HK-2 (cell line): Measurements from ENCODE around the gene LUC7L2.
"Not testable (repeated sequence)": the region's sequence is repeated elsewhere in the genome, so short reads cannot be mapped to it uniquely, and the experiment has no call there.

Experiments used
- DNase-seq: peaks from one replicate; pipeline ENCODE4 v3.0.0-alpha.2; 2018; ENCODE audit not compliant: unreplicated experiment

Gene LUC7L2

GRCh38 chr7:139359366-139360209, at the start of gene LUC7L2:
TSS of gene LUC7L2 (plus strand) at chr7:139359894. CDS start at chr7:139360262, 368 bp downstream.
- DNase-seq, result peak; percentile 99

- no peak for DNase-seq
Measured at GRCh38 chr7:139317939-139318505, 41.7 kb upstream of the LUC7L2 start.

GRCh38 chr7:139321071-139321745, 38.5 kb upstream of the LUC7L2 start:
- DNase-seq, result no peak

GRCh38 chr7:139324709-139325108, 35.0 kb upstream of the LUC7L2 start:
- DNase-seq, result not testable (repeated sequence)

GRCh38 chr7:139328375-139328774, 31.3 kb upstream of the LUC7L2 start:
- DNase-seq, result no peak

GRCh38 chr7:139329119-139329518, 30.6 kb upstream of the LUC7L2 start:
- DNase-seq, result no peak

- no peak for DNase-seq
Measured at GRCh38 chr7:139330333-139331030, 29.2 kb upstream of the LUC7L2 start.

- no peak for DNase-seq
Measured at GRCh38 chr7:139332697-139333359, 26.9 kb upstream of the LUC7L2 start.

- DNase-seq, result not testable (repeated sequence)
Measured at GRCh38 chr7:139333443-139333842, 26.3 kb upstream of the LUC7L2 start.

GRCh38 chr7:139334399-139335150, 25.1 kb upstream of the LUC7L2 start:
- no peak for DNase-seq

GRCh38 chr7:139339025-139339424, 20.7 kb upstream of the LUC7L2 start:
- DNase-seq, result no peak

GRCh38 chr7:139339698-139340036, 20.0 kb upstream of the LUC7L2 start:
- DNase-seq, result no peak

GRCh38 chr7:139340037-139340807, 19.5 kb upstream of the LUC7L2 start:
- DNase-seq, result peak; percentile 98

- DNase-seq, result no peak
Measured at GRCh38 chr7:139340808-139341057, 19.0 kb upstream of the LUC7L2 start.

GRCh38 chr7:139341058-139341775, 18.5 kb upstream of the LUC7L2 start, which contains the start of gene FMC1:
TSS of gene FMC1 (plus strand) at chr7:139341337. CDS start at chr7:139341385, 48 bp downstream.
- peak; percentile 91 for DNase-seq

- no peak for DNase-seq
Measured at GRCh38 chr7:139341776-139342226, 17.9 kb upstream of the LUC7L2 start.

- no peak for DNase-seq
Measured at GRCh38 chr7:139345042-139345441, 14.7 kb upstream of the LUC7L2 start.

- no peak for DNase-seq
Measured at GRCh38 chr7:139351027-139351426, 8.7 kb upstream of the LUC7L2 start.

- DNase-seq, result no peak
Measured at GRCh38 chr7:139354729-139355128, 5.0 kb upstream of the LUC7L2 start.

- no peak for DNase-seq
Measured at GRCh38 chr7:139355320-139355719, 4.4 kb upstream of the LUC7L2 start.
